GM12864 (cell line): ENCODE data around the gene CHCHD6.

ENCODE experiments used
- DNase-seq: peaks from one replicate; pipeline ENCODE4 v3.0.0-alpha.2; 2011; ENCODE audit warnings: low read depth
- H3K4me3 ChIP-seq: 2 replicates; pipeline ENCODE4 v1.5.1; 2011; ENCODE audit warnings: mild to moderate bottlenecking, low read depth, low read length, control low read depth
- TF ChIP-seq, protein P1 (sequence below): IDR thresholded peaks from 2 replicates; pipeline ENCODE4 v1.5.1; 2011; ENCODE audit warnings: low read depth, mild to moderate bottlenecking, moderate library complexity, low read length, control low read depth, inconsistent platforms; ENCODE audit errors: missing control alignments

The CHCHD6 gene

DNA sequence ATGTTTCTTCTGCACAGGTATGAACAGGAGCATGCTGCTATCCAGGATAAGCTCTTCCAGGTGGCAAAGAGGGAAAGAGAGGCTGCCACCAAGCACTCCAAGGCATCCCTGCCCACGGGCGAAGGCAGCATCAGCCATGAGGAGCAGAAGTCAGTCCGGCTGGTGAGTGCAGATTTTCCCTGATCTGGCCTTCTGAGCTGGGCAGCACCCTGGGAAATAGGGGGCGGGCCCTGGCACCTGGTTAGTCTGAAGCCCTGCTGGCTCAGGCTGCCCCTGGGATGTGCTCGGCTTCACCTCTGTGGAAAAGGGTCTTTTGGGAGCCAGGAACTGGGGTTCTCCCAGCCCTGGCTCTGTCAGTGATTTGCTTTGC lies 29.0 kb downstream of the CHCHD6 start:
- TF ChIP-seq, protein P1, sequence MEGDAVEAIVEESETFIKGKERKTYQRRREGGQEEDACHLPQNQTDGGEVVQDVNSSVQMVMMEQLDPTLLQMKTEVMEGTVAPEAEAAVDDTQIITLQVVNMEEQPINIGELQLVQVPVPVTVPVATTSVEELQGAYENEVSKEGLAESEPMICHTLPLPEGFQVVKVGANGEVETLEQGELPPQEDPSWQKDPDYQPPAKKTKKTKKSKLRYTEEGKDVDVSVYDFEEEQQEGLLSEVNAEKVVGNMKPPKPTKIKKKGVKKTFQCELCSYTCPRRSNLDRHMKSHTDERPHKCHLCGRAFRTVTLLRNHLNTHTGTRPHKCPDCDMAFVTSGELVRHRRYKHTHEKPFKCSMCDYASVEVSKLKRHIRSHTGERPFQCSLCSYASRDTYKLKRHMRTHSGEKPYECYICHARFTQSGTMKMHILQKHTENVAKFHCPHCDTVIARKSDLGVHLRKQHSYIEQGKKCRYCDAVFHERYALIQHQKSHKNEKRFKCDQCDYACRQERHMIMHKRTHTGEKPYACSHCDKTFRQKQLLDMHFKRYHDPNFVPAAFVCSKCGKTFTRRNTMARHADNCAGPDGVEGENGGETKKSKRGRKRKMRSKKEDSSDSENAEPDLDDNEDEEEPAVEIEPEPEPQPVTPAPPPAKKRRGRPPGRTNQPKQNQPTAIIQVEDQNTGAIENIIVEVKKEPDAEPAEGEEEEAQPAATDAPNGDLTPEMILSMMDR: no peak
- no peak for DNase-seq
- no peak overlapping the region for H3K4me3 ChIP-seq

DNA sequence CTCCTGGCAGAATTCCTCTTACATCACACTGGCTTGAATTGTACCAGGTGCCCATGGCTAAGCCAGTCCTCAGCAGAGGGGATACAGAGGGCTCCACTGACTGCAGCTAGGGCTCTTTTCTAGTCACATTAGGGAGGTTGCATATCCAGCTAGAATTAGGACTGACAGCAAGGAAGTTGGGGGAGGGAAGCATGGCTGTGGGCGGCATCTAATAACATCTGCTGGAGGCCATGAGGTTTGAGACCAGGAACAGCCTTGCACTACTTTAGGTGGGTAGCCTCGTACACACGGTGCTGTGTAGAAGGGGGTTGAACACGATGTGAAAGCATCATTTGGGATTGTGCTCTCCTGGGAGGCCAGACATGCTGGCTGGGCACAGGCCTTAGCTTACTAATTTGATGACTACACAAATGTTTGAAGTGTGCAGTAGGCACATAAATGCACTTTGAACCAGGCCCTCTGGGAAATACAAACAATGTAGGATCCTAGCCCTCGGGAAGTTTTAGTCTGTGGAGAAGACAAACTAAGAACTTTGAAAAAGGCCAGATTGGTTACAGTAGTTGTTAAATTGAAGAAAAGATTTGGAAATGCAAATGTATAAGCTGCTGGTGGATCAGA lies 30.2 kb downstream of the CHCHD6 start:
- TF ChIP-seq, protein P1: no peak
- no peak for DNase-seq
- H3K4me3 ChIP-seq: no peak overlapping the region

DNA sequence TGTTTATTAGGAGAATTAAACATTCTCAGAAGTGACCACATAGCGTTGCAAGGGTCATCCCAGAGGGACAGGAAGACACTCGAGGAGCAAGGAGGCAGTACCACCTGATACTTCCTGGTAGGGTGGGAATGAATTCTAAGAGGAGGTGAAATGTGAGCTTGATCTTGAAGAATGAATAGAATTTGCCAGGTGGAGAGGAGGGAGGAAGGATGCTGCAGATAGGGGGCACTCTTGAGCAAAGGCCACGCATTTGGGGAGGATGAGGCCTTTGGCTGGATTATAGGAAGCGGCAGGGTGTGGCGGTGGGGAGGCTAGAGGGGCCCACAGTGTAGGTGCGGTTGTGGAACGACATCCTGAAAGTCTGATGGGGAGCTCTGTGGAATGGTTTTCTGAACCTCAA lies 33.5 kb downstream of the CHCHD6 start:
- TF ChIP-seq, protein P1: peak; percentile 23
- DNase-seq: no peak
- no peak overlapping the region for H3K4me3 ChIP-seq

DNA sequence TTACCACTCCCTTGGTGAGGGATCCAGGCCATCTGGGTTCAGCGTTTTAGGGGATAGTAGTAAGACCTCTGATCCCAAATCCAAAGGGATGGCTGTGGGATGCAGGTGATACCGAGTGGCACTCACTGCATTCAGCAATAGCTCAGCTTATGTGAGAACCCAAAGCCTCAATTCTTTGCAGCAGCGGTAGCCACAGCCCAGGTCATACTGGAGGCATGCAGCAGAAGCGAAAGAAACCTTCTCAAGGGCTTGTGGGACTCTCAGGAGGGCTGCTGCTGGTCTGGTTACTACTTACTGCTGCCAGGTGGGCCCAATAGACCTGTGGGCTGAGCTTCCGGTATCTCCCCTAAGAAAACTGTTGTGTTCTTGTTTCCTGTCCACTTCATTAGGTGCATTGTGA lies 38.0 kb downstream of the CHCHD6 start:
- no peak overlapping the region for H3K4me3 ChIP-seq
- TF ChIP-seq, protein P1: no peak
- DNase-seq: no peak

DNA sequence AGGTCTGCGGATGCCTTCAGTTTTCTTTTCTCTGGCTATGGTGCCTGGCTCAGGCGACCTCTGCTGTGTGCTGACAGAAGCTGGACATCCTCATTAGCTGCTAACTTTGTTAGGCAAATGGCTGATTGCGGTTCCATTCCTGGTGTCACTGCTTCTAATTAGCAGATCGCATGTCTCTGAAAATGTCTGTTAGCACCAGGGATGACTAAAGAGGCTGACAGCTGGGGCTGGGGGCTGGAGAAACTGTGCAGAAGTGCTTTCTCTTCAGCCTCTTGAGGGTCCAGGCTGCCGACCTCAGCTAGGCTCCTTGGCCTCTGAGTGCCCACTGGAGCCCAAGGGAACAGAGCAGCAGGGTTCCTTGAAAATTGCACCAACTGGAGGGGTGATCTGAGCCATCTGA lies 39.3 kb downstream of the CHCHD6 start:
- TF ChIP-seq, protein P1: no peak
- H3K4me3 ChIP-seq: no peak overlapping the region
- DNase-seq: no peak

DNA sequence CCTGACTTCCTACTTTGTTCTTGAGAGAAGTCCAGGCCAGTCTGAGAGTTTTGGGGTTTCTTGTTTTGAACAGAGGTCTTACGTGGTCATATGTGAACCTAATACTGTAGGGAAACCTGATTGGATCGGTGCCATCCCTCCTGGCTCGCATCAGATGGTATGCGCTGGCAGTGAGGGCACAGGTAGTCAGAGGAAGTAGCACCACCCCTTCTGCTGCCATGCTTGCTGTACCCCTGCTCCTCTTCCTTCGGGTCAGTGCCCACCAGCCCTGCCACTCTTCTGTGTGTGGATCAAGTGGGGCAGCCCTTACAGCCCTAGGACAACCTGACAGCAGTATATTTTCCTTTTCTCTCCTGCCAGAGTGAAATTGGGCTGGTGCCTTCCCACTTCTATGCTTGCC lies 39.7 kb downstream of the CHCHD6 start:
- no peak for DNase-seq
- no peak overlapping the region for H3K4me3 ChIP-seq
- TF ChIP-seq, protein P1: no peak

DNA sequence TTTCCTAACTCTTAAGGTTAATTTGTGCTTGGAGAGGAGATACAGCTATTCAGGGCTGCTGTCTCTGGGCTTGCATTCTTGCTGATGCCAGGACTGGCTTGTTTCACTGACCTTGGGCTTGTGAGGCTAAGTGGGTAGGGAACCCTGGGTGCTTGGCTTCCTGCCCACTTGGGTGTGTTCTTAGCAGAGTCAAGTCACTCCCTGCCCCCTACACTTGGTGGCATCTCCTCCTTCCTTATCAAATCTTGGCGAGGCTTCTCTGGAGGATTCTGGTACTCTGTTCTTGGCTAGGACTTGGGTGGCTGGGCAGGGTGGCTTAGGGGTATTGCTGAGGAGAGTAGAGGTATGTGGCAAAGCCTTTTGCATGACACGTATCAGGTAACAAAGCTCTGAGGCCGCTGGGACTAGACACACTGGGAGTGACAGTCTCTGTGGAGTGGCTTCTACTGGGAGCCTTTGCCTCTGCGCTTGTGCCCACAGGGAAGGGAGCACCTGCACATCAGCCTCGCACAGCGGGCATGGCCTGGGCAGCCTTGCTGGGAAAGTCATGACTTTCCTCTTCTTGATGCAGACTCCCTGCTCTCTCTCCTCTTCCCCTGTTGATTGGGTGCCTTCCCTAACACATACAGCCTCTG lies 41.8 kb downstream of the CHCHD6 start:
- no peak for DNase-seq

More for the DNA sequence above, 41.8 kb downstream of the CHCHD6 start:
- TF ChIP-seq, protein P1: no peak
- no peak overlapping the region for H3K4me3 ChIP-seq
